Spleen (tissue), 11 donors: ENCODE data around the gene CD164L2. TPM values are rescaled to one million over a fixed set of nuclear protein-coding genes. Genes with fewer than 3 reads are reported as not detected.
A peak's percentile ranks its signal among the peaks of the same experiment; 100 is the strongest.
"Not testable (repeated sequence)": the region's sequence is repeated elsewhere in the genome, so short reads cannot be mapped to it uniquely, and the experiment has no call there.

ENCODE experiments used
- DNase-seq: peaks from one replicate; pipeline ENCODE4 v3.0.0-alpha.2; 2020
- H3K27ac ChIP-seq, 8 donors: fragments of 200-600 bp; sonication (generic) in 7 of 8; 1 replicate in 4 of 8; 2 replicates in 4 of 8; pipeline versions ENCODE4 v1.5.0 to v1.8.0; 2016 to 2021; ENCODE audit warnings: inconsistent platforms in 4 of 8, mild to moderate bottlenecking in 4 of 8, moderate library complexity in 1 of 8
- H3K27me3 ChIP-seq, 7 donors: fragments of 200-600 bp; sonication (generic) in 6 of 7; replicated peaks in 1 of 7; 1 replicate in 4 of 7; 2 replicates in 3 of 7; pipeline versions ENCODE4 v1.5.0 to v1.8.0; 2016 to 2021; ENCODE audit warnings: inconsistent platforms in 3 of 7, mild to moderate bottlenecking in 1 of 7
- H3K36me3 ChIP-seq, 6 donors: fragments of 200-600 bp; sonication (generic) in 5 of 6; 1 replicate in 4 of 6; 2 replicates in 2 of 6; pipeline versions ENCODE4 v1.5.0 to v1.8.0; 2016 to 2021; ENCODE audit warnings: inconsistent platforms in 2 of 6
- H3K4me1 ChIP-seq, 6 donors: fragments of 200-600 bp; sonication (generic) in 5 of 6; 1 replicate in 3 of 6; 2 replicates in 3 of 6; pipeline versions ENCODE4 v1.5.0 to v1.8.0; 2016 to 2021; ENCODE audit warnings: inconsistent platforms in 3 of 6
- H3K4me3 ChIP-seq, 8 donors: fragments of 200-600 bp; sonication (generic) in 7 of 8; 1 replicate in 4 of 8; 2 replicates in 4 of 8; pipeline versions ENCODE4 v1.5.0 to v1.8.0; 2016 to 2021; ENCODE audit warnings: inconsistent platforms in 4 of 8, mild to moderate bottlenecking in 4 of 8, moderate library complexity in 2 of 8
- H3K9me3 ChIP-seq, 8 donors: fragments of 200-600 bp; sonication (generic) in 7 of 8; 1 replicate in 4 of 8; 2 replicates in 4 of 8; pipeline versions ENCODE4 v1.5.0 to v1.8.0; 2016 to 2021; ENCODE audit warnings: inconsistent platforms in 4 of 8
- POLR2A ChIP-seq, 3 donors: fragments of 450-650 bp; IDR thresholded peaks; one replicate each; pipeline ENCODE4 v1.5.1; 2017; ENCODE audit warnings: antibody characterized with exemption in 3 of 3, mild to moderate bottlenecking in 1 of 3
- POLR2AphosphoS5 ChIP-seq, 3 donors: sonication (generic); formaldehyde crosslinking; IDR thresholded peaks; one replicate each; pipeline ENCODE4 v1.5.1; 2017; ENCODE audit warnings: antibody characterized with exemption in 3 of 3
- WGBS, 5 donors: extraction: QIAGEN DNeasy Blood & Tissue Kit in 3 of 5; methylation state at CpG; one replicate each; pipeline versions ENCODE4 v1.1.5 to v1.1.7; 2013 to 2018; 5-methylcytosine and 5-hydroxymethylcytosine counted together
- intact Hi-C: fragments of 100-400 bp; cut with DNase I; formaldehyde crosslinking; loops from one replicate; pipeline ENCODE4 v1.15.0; 2023; ENCODE audit warnings: low total_unique reads
- polyA plus RNA-seq, 3 donors: library from polyadenylated mRNA; stranded (reverse); fragments of 200-250 nt; gene quantifications; one replicate each; pipeline ENCODE4 v1.2.1, GENCODE V29; 2013
- total RNA-seq, 7 donors: library from RNA; depleted of rRNA in 3 of 7; stranded (reverse); fragments of >200 nt in 3 of 7; fragmentation: NEBNext Ultra II Directional in 4 of 7; extraction: Animal tissue kit (Norgen Biotek cat#: 25700) in 4 of 7; gene quantifications; one replicate each; pipeline versions ENCODE4 v1.1.0 to v1.2.1, GENCODE V29; 2016 to 2021
- TF ChIP-seq, protein P1 (sequence below), 11 experiments: fragments of 200-600 bp in 7 of 11; fragments of 450-650 bp in 4 of 11; sonication (generic) in 4 of 11; IDR thresholded peaks in 8 of 11; conservative IDR thresholded peaks in 3 of 11; 1 replicate in 7 of 11; 2 replicates in 4 of 11; pipeline versions ENCODE4 v1.4.0 to v1.8.0; 2016 to 2021; ENCODE audit warnings: antibody characterized with exemption in 11 of 11, inconsistent platforms in 4 of 11, mild to moderate bottlenecking in 1 of 11
- donor health status: healthy with polysubstance abuse.
- donor health status: DM: no; HTN: no; CAD: no; lungs with moderate emphysema.
- donor health status: DM: no; HTN: no; CAD: no.
- donor health status: Bipolar disorder and iron deficiency.
- donor health status: healthy.
- donor health status: DM: no; HTN: no; CAD: no.
- donor health status: DM: yes; HTN: yes; CAD: no.

CD164L2 gene
- total and polyA plus RNA-seq, 10 donors, result 0.06 TPM; not detected in 9

- H3K4me3 ChIP-seq, H3K9me3 ChIP-seq, H3K27me3 ChIP-seq, DNase-seq, intact Hi-C loops: not testable (repeated sequence)
- Histone ChIP-seq H3K4me1 (peaks cover 31 to 74% (median 57%) of the 10 kb centered on the region in 6 donors), H3K36me3 (peaks cover 0 to 63% (median 40%) of the 10 kb centered on the region in 6 donors), H3K27ac (peak overlapping the region in 6 of 8 donors; percentile 47 to 84 (median 78))
- TF ChIP-seq, protein P1, sequence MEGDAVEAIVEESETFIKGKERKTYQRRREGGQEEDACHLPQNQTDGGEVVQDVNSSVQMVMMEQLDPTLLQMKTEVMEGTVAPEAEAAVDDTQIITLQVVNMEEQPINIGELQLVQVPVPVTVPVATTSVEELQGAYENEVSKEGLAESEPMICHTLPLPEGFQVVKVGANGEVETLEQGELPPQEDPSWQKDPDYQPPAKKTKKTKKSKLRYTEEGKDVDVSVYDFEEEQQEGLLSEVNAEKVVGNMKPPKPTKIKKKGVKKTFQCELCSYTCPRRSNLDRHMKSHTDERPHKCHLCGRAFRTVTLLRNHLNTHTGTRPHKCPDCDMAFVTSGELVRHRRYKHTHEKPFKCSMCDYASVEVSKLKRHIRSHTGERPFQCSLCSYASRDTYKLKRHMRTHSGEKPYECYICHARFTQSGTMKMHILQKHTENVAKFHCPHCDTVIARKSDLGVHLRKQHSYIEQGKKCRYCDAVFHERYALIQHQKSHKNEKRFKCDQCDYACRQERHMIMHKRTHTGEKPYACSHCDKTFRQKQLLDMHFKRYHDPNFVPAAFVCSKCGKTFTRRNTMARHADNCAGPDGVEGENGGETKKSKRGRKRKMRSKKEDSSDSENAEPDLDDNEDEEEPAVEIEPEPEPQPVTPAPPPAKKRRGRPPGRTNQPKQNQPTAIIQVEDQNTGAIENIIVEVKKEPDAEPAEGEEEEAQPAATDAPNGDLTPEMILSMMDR (IDR thresholded peaks at IDR 0.05 in 8 of 11, conservative IDR thresholded peaks at IDR 0.05 in 3 of 11), result peak in 2 of 11 experiments; percentile 25 to 33
- peak in 2 of 3 donors; percentile 13 to 34 for TF ChIP-seq POLR2AphosphoS5 (IDR thresholded peaks at IDR 0.05)
- 75 to 90% (median 81%) methylated on average over 7 to 17 of the region's 18 CpGs for WGBS, 5 donors
Observed at GRCh38 chr1:27405598-27406361, 22.6 kb upstream of the CD164L2 start.

DNA sequence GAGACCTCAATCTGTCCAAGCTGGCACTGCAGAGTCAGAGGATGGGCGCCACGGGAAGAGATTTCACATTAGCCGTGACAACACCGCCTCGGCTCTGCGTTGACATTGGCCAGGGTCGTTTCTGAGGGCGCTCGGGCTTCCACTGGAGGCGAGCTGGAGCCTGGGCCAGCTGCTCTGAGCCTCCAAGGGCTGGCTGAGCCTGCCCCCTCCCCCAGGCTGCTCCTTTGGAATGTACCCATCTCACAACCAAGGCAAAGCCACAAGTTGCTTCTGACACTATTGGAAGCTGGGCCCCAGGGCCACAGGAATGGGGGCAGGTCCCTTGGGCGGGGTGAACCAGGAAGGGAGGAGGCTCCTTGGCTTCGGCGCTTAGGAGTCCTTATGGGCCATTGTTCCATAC lies 21.9 kb upstream of the CD164L2 start:
- Histone ChIP-seq H3K4me1 (peaks cover 31 to 81% (median 57%) of the 10 kb centered on the region in 6 donors), H3K36me3 (peaks cover 0 to 56% (median 33%) of the 10 kb centered on the region in 6 donors), H3K27me3 (no peaks in the 10 kb centered on the region), H3K9me3 (no peaks in the 10 kb centered on the region), H3K4me3 (no peak overlapping the region), H3K27ac (peak overlapping the region in 7 of 8 donors; percentile 32 to 84 (median 75))
- DNase-seq, result no peak
- peak; percentile 34 to 57 (median 40) for TF ChIP-seq POLR2AphosphoS5 (IDR thresholded peaks at IDR 0.05)
- TF ChIP-seq, protein P1 (IDR thresholded peaks at IDR 0.05 in 8 of 11, conservative IDR thresholded peaks at IDR 0.05 in 3 of 11), result no peak
- no peak for TF ChIP-seq POLR2A (IDR thresholded peaks at IDR 0.05)
- intact Hi-C loops, result no loop called here
- 55 to 75% (median 68%) methylated on average over 8 to 13 of the region's 13 CpGs for WGBS, 5 donors

DNA sequence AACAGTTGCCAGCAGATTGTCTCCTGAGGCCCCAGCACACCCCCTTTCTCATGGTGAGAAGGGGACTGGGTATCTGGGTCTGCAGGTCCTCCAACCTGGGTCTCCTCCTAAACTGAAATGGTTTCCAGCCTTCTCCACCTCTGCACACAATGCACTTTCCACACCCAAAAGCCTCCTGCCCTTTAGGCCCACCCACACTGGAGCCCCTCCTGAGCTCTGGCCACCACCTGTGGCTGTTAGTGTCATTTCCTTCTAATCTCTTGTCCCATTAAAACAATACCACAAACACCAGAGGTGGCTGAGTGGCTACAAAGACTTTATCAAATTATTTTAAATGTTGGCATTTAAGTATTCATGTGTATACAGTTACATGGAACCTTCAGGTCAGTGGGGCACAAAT lies 20.8 kb upstream of the CD164L2 start:
- no peak for DNase-seq
- Histone ChIP-seq H3K9me3 (no peaks in the 10 kb centered on the region), H3K4me1 (peaks cover 31 to 92% (median 59%) of the 10 kb centered on the region in 6 donors), H3K4me3 (no peak overlapping the region), H3K27me3 (no peaks in the 10 kb centered on the region), H3K27ac (peak overlapping the region; percentile 2 to 84 (median 75)), H3K36me3 (peaks cover 0 to 45% (median 23%) of the 10 kb centered on the region in 6 donors)
- intact Hi-C loops, result loop anchor here (5.0 kb wide), 2 partner anchors 203 to 258 kb away; no protein-coding TSS in a partner anchor
- TF ChIP-seq POLR2A (IDR thresholded peaks at IDR 0.05), result no peak
- TF ChIP-seq, protein P1 (IDR thresholded peaks at IDR 0.05 in 8 of 11, conservative IDR thresholded peaks at IDR 0.05 in 3 of 11), result no peak

DNA sequence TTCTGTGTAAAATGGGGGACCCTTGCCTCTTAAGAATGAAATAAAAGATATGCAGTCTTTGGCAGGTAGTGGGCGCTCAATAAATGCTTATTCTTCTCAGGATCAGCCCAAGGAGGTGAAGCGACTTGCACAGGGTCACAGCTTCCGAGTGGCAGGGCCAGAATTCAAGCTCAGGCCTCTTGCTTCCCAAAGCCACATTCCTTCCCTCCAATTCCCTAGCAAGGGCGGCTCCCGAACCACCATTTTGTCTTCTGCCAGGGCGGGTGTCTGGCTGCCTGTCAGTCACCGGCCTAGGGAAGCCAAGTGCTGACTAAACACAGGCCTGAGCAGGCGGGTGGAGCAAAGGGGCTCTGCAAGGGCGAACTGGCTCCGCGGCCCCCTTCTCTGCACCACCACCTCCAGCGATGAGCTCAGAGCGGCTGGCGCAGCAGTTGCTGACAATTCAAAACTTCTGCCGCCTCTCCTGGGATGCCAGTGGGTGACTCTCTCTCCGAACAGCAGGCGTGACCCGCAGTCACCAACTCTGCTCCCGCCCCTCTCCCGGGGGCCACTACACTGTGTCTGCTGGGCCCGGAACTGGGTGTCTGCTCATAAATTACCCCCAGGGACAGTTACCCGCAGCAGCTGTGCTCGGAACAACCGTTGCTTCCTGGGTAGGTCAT lies 20.1 kb upstream of the CD164L2 start:
- Histone ChIP-seq H3K27ac (peak overlapping the region; percentile 2 to 84 (median 75)), H3K4me3 (peak overlapping the region in 1 of 8 donors; percentile 41), H3K4me1 (peaks cover 31 to 93% (median 59%) of the 10 kb centered on the region in 6 donors), H3K9me3 (no peaks in the 10 kb centered on the region), H3K36me3 (peaks cover 0 to 37% (median 15%) of the 10 kb centered on the region in 6 donors), H3K27me3 (no peaks in the 10 kb centered on the region)
- intact Hi-C loops, result loop anchor here (5.0 kb wide), 2 partner anchors 204 to 259 kb away; no protein-coding TSS in a partner anchor
- TF ChIP-seq POLR2AphosphoS5 (IDR thresholded peaks at IDR 0.05), result peak; percentile 39 to 84 (median 76)
- no peak for TF ChIP-seq POLR2A (IDR thresholded peaks at IDR 0.05)
- TF ChIP-seq, protein P1 (IDR thresholded peaks at IDR 0.05 in 8 of 11, conservative IDR thresholded peaks at IDR 0.05 in 3 of 11), result peak in 6 of 11 experiments; percentile 7 to 47 (median 28)
- WGBS, 5 donors, result 17 to 25% (median 21%) methylated on average over 20 to 24 of the region's 24 CpGs
- peak; percentile 89 for DNase-seq
